Head of caudate nucleus (tissue), 42 donors: ENCODE results near the gene INTS4.

ENCODE experiments used
- DNase-seq, 42 donors: peaks; one replicate each; pipeline versions ENCODE4 v3.0.0 to v3.0.0-alpha.2; 2020 to 2021; ENCODE audit warnings: mixed read lengths in 7 of 42
- intact Hi-C: fragments of 100-400 bp; cut with DNase I; formaldehyde crosslinking; loops from one replicate; pipeline ENCODE4 v1.15.0; 2022

The INTS4 gene

GRCh38 chr11:77842441-77843121, 151.9 kb downstream of the INTS4 start:
- DNase-seq, result no peak
- intact Hi-C loops, result no loop called here

GRCh38 chr11:77833302-77833701, 161.2 kb downstream of the INTS4 start:
- no peak for DNase-seq
- intact Hi-C loops, result no loop called here

GRCh38 chr11:77828926-77829325, 165.5 kb downstream of the INTS4 start:
- intact Hi-C loops, result no loop called here
- DNase-seq, result no peak
